HepG2 (cell line): Measurements from ENCODE around the gene TNFRSF6B. TPM values are rescaled to one million over a fixed set of nuclear protein-coding genes. Genes with fewer than 3 reads are reported as not detected.

Experiments used
- ATAC-seq: fragments of 200-7000 bp; cut with Tn5 transposase; 3 replicates; pipeline ENCODE4 v1.9.1; 2020; ENCODE audit warnings: mild to moderate bottlenecking, moderate library complexity
- BruUV-seq: library from RNA; stranded (reverse); fragments of 400-500 nt; replicated peaks from 2 replicates; lab custom pipeline; 2021; lab: Mats Ljungman, UMichigan
- CTCF ChIA-PET: fragments of 300-600 bp; formaldehyde crosslinking; extraction: SDS; loops from one replicate; lab custom pipeline; 2021; ENCODE audit warnings: low total read pairs, inconsistent platforms, low intra/inter-chr PET ratio; lab: Yijun Ruan, JAX
- POLR2A ChIA-PET: fragments of 350-600 bp; sonication (Branson Sonifier 250); formaldehyde crosslinking; loops from one replicate; lab custom pipeline; 2020; ENCODE audit warnings: antibody characterized with exemption, inconsistent platforms; lab: Yijun Ruan, JAX
- DNase-seq: peaks from one replicate; pipeline ENCODE4 v3.0.0-alpha.2; 2015; ENCODE audit warnings: low spot score
- FAIRE-seq: peaks from 3 replicates; lab custom pipeline; 2011; peaks lifted over from hg19 to GRCh38; lab: Jason Lieb, UNC
- H2AFZ ChIP-seq: one replicate; pipeline ENCODE4 v1.6.1; 2011; ENCODE audit warnings: low read length, inconsistent platforms
- H3K27ac ChIP-seq: fragments of 300-600 bp; 3 replicates; pipeline ENCODE4 v1.8.0; 2011; ENCODE audit warnings: mixed run types, mild to moderate bottlenecking, mixed read lengths, low read length, inconsistent platforms; ENCODE audit not compliant: insufficient read depth; ENCODE audit errors: extremely low read length
- H3K27me3 ChIP-seq, 2 experiments: fragments of 200-600 bp in 1 of 2; 2 replicates in 1 of 2; 3 replicates in 1 of 2; pipeline versions ENCODE4 v1.6.0 to v1.8.0; 2011; ENCODE audit warnings: low read length in 2 of 2, mild to moderate bottlenecking in 2 of 2, moderate library complexity in 2 of 2, inconsistent platforms in 1 of 2; ENCODE audit not compliant: insufficient read depth in 2 of 2, control insufficient read depth in 1 of 2
- H3K36me3 ChIP-seq, 2 experiments: fragments of 200-600 bp in 1 of 2; replicated peaks in 1 of 2; 2 replicates in 1 of 2; 3 replicates in 1 of 2; pipeline versions ENCODE4 v1.5.1 to v1.8.0; 2011; ENCODE audit warnings: low read length in 2 of 2, inconsistent platforms in 1 of 2; ENCODE audit not compliant: insufficient read depth in 2 of 2, control insufficient read depth in 1 of 2
- H3K4me1 ChIP-seq: 2 replicates; pipeline ENCODE4 v1.5.1; 2012; ENCODE audit warnings: low read length, inconsistent platforms; ENCODE audit not compliant: insufficient read depth
- H3K4me2 ChIP-seq: 2 replicates; pipeline ENCODE4 v1.6.0; 2011; ENCODE audit warnings: low read depth, low read length, inconsistent platforms
- H3K4me3 ChIP-seq, 3 experiments: fragments of 200-600 bp in 1 of 3; sonication (generic), shearing (Covaris generic) in 1 of 3; replicated peaks in 1 of 3; 2 replicates each; pipeline ENCODE4 v1.5.1; 2011 to 2016; ENCODE audit warnings: low read length in 3 of 3, inconsistent platforms in 2 of 3, low read depth in 2 of 3, mild to moderate bottlenecking in 2 of 3, control low read depth in 1 of 3, mixed read lengths in 1 of 3; ENCODE audit not compliant: insufficient read depth in 1 of 3
- H3K79me2 ChIP-seq: one replicate; pipeline ENCODE4 v1.6.1; 2011; ENCODE audit warnings: low read length, inconsistent platforms; ENCODE audit not compliant: insufficient read depth
- H3K9ac ChIP-seq: 2 replicates; pipeline ENCODE4 v1.6.0; 2011; ENCODE audit warnings: mild to moderate bottlenecking, low read depth, low read length, inconsistent platforms; ENCODE audit not compliant: insufficient read depth
- H3K9me3 ChIP-seq: 2 replicates; pipeline ENCODE4 v1.5.1; 2012; ENCODE audit warnings: mild to moderate bottlenecking, low read length
- H4K20me1 ChIP-seq: 2 replicates; pipeline ENCODE4 v1.6.0; 2011; ENCODE audit warnings: inconsistent platforms, mild to moderate bottlenecking, low read length, moderate library complexity; ENCODE audit not compliant: insufficient read depth
- ARNT ChIP-seq: fragments of 450-650 bp; IDR thresholded peaks from 2 replicates; pipeline ENCODE4 v1.6.1; 2017
- ATM ChIP-seq: fragments of 450-650 bp; IDR thresholded peaks from 2 replicates; pipeline ENCODE4 v1.7.1; 2017; ENCODE audit warnings: mild to moderate bottlenecking, borderline replicate concordance
- CBX5 ChIP-seq: sonication (generic); formaldehyde crosslinking; IDR thresholded peaks from 2 replicates; pipeline ENCODE4 v1.4.0; 2020; ENCODE audit warnings: missing genetic modification reagents, borderline replicate concordance
- FOXK2 ChIP-seq: fragments of 450-650 bp; IDR thresholded peaks from 2 replicates; pipeline ENCODE4 v1.6.1; 2016
- HNRNPH1 ChIP-seq: fragments of 200-400 bp; formaldehyde crosslinking; optimal IDR thresholded peaks from 2 replicates; pipeline ENCODE3; 2017; ENCODE audit warnings: mild to moderate bottlenecking, low read depth, low read length
- HNRNPL ChIP-seq: fragments of 200-400 bp; formaldehyde crosslinking; IDR thresholded peaks from 2 replicates; pipeline ENCODE4 v1.6.1; 2017; ENCODE audit warnings: mild to moderate bottlenecking, low read depth, low read length
- MBD4 ChIP-seq: IDR thresholded peaks from 2 replicates; pipeline ENCODE4 v1.6.1; 2012; ENCODE audit warnings: low read length, inconsistent platforms, borderline replicate concordance
- MLX ChIP-seq: IDR thresholded peaks from 2 replicates; pipeline ENCODE4 v1.6.1; 2016
- REL ChIP-seq: sonication (generic); formaldehyde crosslinking; conservative IDR thresholded peaks from 2 replicates; pipeline ENCODE4 v1.8.0; 2022; ENCODE audit warnings: mild to moderate bottlenecking, missing genetic modification reagents, moderate library complexity
- RXRB ChIP-seq: IDR thresholded peaks from 2 replicates; pipeline ENCODE4 v1.6.1; 2016; ENCODE audit warnings: borderline replicate concordance, missing genetic modification reagents, missing compliant biosample characterization
- SMAD1 ChIP-seq: sonication (generic); formaldehyde crosslinking; IDR thresholded peaks from 2 replicates; pipeline ENCODE4 v1.4.0; 2020; ENCODE audit warnings: missing genetic modification reagents, low read depth, mild to moderate bottlenecking, borderline replicate concordance
- SOX13 ChIP-seq, 3 experiments: fragments of 450-650 bp in 1 of 3; sonication (generic) in 1 of 3; formaldehyde crosslinking in 1 of 3; IDR thresholded peaks in 2 of 3; conservative IDR thresholded peaks in 1 of 3; 2 replicates each; pipeline versions ENCODE4 v1.5.0 to v1.6.1; 2016 to 2020; ENCODE audit warnings: antibody characterized with exemption in 1 of 3, mild to moderate bottlenecking in 1 of 3, missing compliant biosample characterization in 1 of 3, missing genetic modification reagents in 1 of 3, moderate library complexity in 1 of 3
- TRIM24 ChIP-seq: sonication (generic); formaldehyde crosslinking; IDR thresholded peaks from 2 replicates; pipeline ENCODE4 v1.8.0; 2022; ENCODE audit warnings: mild to moderate bottlenecking, missing genetic modification reagents
- TSC22D2 ChIP-seq: sonication (generic); formaldehyde crosslinking; IDR thresholded peaks from 2 replicates; pipeline ENCODE4 v1.5.1; 2020; ENCODE audit warnings: missing genetic modification reagents, mild to moderate bottlenecking, borderline replicate concordance
- ZNF142 ChIP-seq: sonication (generic); formaldehyde crosslinking; IDR thresholded peaks from 2 replicates; pipeline ENCODE4 v1.4.0; 2020; ENCODE audit warnings: missing genetic modification reagents
- ZNF562 ChIP-seq: sonication (generic); formaldehyde crosslinking; IDR thresholded peaks from 2 replicates; pipeline ENCODE4 v1.8.0; 2022; ENCODE audit warnings: missing genetic modification reagents, borderline replicate concordance
- ZNF792 ChIP-seq: IDR thresholded peaks from 2 replicates; pipeline ENCODE4 v1.6.1; 2016
- WGBS: methylation state at CpG from one replicate; pipeline ENCODE4 v1.1.6; 2017; ENCODE audit warnings: low lambda C conversion rate; 5-methylcytosine and 5-hydroxymethylcytosine counted together
- in situ Hi-C: cut with HindIII; loops from 2 replicates; pipeline ENCODE4 v1.10.0; 2017; ENCODE audit warnings: low pct_unique_long_range_greater_than_20kb; ENCODE audit not compliant: extremely low pct_ligation_motif_present
- intact Hi-C: fragments of 100-400 bp; cut with micrococcal nuclease; formaldehyde crosslinking; loops from one replicate; pipeline ENCODE4 v1.10.0; 2022; ENCODE audit not compliant: unreplicated experiment
- polyA plus RNA-seq, 8 experiments: library from polyadenylated mRNA; depleted of rRNA in 3 of 8; stranded (reverse) in 7 of 8; unstranded in 1 of 8; fragments of >200 nt; fragmentation: Illumina TruSeq in 4 of 8; extraction: Trizol in 4 of 8; gene quantifications; 2 replicates each; pipeline versions ENCODE4 v1.2.1 to v1.2.3, GENCODE V29; 2011 to 2016; ENCODE audit warnings: low read depth in 4 of 8, missing spikeins in 1 of 8, mixed read lengths in 1 of 8; ENCODE audit not compliant: insufficient read depth in 1 of 8
- total RNA-seq, 5 experiments: library from RNA; depleted of rRNA; stranded (reverse); fragments of >200 nt; fragmentation: Illumina TruSeq; extraction: Trizol; gene quantifications; 2 replicates each; pipeline ENCODE4 v1.2.3, GENCODE V29; 2016; ENCODE audit warnings: low read depth in 1 of 5
- TF ChIP-seq, protein P1 (sequence below): sonication (generic); IDR thresholded peaks from 2 replicates; pipeline ENCODE4 v1.6.1; 2016; ENCODE audit warnings: low read depth, borderline replicate concordance

The TNFRSF6B gene
- total and polyA plus RNA-seq, 2 of the 13 experiments (the other 11 are each of a cell fraction or from before 2014, with no cell fraction given), result 0.24 TPM; not detected in 1

- CTCF ChIA-PET, result no interaction called here
- TF ChIP-seq CBX5 (CRISPR knock-in tag) (peak; percentile 59; the same call in 1 of the 2 replicates), ZNF142 (CRISPR knock-in tag) (no peak), SOX13 (IDR thresholded peaks at IDR 0.05) (no peak), SOX13 (CRISPR knock-in tag; conservative IDR thresholded peaks at IDR 0.05 in 1 of 2, IDR thresholded peaks at IDR 0.05 in 1 of 2) (no peak), TRIM24 (CRISPR knock-in tag) (no peak), ATM (no peak), RXRB (CRISPR knock-in tag) (no peak), TSC22D2 (CRISPR knock-in tag) (no peak), ARNT (no peak), MLX (no peak), FOXK2 (no peak), REL (CRISPR knock-in tag) (no peak), ZNF792 (CRISPR knock-in tag) (no peak), HNRNPL (no peak), SMAD1 (CRISPR knock-in tag) (no peak), HNRNPH1 (peak; percentile 14), ZNF562 (CRISPR knock-in tag) (no peak), MBD4 (no peak)
- TF ChIP-seq, protein P1, sequence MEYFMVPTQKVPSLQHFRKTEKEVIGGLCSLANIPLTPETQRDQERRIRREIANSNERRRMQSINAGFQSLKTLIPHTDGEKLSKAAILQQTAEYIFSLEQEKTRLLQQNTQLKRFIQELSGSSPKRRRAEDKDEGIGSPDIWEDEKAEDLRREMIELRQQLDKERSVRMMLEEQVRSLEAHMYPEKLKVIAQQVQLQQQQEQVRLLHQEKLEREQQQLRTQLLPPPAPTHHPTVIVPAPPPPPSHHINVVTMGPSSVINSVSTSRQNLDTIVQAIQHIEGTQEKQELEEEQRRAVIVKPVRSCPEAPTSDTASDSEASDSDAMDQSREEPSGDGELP, result no peak
Observed at GRCh38 chr20:63692436-63693082, 3.9 kb upstream of the TNFRSF6B start.

More at GRCh38 chr20:63692436-63693082, 3.9 kb upstream of the TNFRSF6B start:
- no peak overlapping the region for H3K4me2 ChIP-seq
- H2AFZ ChIP-seq, result no peak overlapping the region
- H4K20me1 ChIP-seq, result peaks cover 4% of the 10 kb centered on the region; the same call in 1 of the 2 replicates
- intact Hi-C loops, result no loop called here
- H3K27me3 ChIP-seq, result no peaks in the 10 kb centered on the region
- POLR2A ChIA-PET, result interaction anchor here (1.0 kb wide), 1 partner anchor 34 kb away, joined by 3 read pairs; the partner anchor contains the start of gene RTEL1
- no TSS peak for BruUV-seq
- no peak overlapping the region for H3K9ac ChIP-seq
- FAIRE-seq (no peak), DNase-seq (no peak), ATAC-seq (no peak; the same call in 2 of the 3 replicates)
- in situ Hi-C loops, result no loop called here
- WGBS, result 84% methylated on average over 17 of the region's 20 CpGs
- H3K9me3 ChIP-seq, result no peaks in the 10 kb centered on the region
- H3K4me1 ChIP-seq, result peaks cover 17% of the 10 kb centered on the region
- peaks cover 3 to 4% of the 10 kb centered on the region in 2 experiments; a peak in 3 of 5 replicates for H3K36me3 ChIP-seq
- no peak overlapping the region for H3K27ac ChIP-seq
- no peaks in the 10 kb centered on the region for H3K79me2 ChIP-seq
- no peak overlapping the region for H3K4me3 ChIP-seq
